Neuron (in vitro differentiated cells): ENCODE data around the gene RFTN2.
"Not testable (repeated sequence)": the region's sequence is repeated elsewhere in the genome, so short reads cannot be mapped to it uniquely, and the experiment has no call there.

Experiments
- H2AFZ ChIP-seq: one replicate; pipeline ENCODE4 v1.6.1; 2013; ENCODE audit warnings: low read depth, mild to moderate bottlenecking, inconsistent platforms, low read length, moderate library complexity
- H3K27me3 ChIP-seq: one replicate; pipeline ENCODE4 v1.6.1; 2013; ENCODE audit warnings: low read length; ENCODE audit not compliant: insufficient read depth
- H3K36me3 ChIP-seq: one replicate; pipeline ENCODE4 v1.6.1; 2013; ENCODE audit warnings: low read length; ENCODE audit not compliant: insufficient read depth
- H3K4me1 ChIP-seq: one replicate; pipeline ENCODE4 v1.6.1; 2013; ENCODE audit warnings: low read length; ENCODE audit not compliant: insufficient read depth
- H3K4me3 ChIP-seq: 2 replicates; pipeline ENCODE4 v1.5.1; 2013; ENCODE audit warnings: mild to moderate bottlenecking, low read length, moderate library complexity
- H3K9me3 ChIP-seq: one replicate; pipeline ENCODE4 v1.6.1; 2013; ENCODE audit warnings: low read length

RFTN2 gene, protein sequence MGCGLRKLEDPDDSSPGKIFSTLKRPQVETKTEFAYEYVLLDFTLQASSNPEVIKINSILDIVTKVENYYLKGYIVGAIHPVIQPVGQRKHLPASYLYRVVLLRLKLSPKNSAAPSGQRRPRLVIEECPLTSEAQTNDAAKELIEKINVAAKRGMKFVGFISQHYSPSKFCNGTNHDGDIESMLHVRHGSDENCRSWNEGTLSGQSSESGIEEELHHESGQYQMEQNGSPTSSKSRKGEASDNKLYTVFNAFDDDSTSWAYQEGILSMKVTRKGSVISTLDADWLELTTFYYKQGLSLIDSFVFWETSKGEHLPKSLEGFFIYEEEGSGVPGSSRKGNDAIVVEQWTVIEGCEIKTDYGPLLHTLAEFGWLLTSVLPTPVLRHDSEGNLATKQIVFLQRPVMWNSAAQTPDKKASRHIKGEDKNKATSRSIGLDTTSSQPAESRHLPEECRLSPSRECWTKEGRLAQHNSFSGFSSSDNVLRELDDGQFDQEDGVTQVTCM

DNA sequence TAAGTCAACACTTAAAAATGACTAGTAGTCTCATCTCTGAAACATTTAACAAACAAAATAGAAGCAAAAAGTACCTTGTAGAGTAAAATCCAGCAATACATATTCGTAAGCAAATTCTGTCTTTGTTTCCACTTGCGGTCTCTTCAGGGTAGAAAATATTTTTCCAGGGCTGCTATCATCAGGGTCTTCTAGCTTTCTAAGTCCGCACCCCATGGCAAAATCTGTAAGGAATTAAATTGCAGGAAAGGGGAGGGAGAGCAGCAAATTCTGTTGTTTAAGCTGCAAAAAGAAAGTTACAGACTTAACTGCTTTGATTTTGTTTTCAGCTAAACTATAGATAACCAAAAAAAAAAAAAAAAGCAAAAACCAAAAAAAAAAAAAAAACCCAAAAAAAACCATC is at the start of gene RFTN2:
Gene RFTN2, minus strand, starts transcription at position 342 of the 400 bp plus-strand sequence. Its CDS starts 129 bp downstream, at position 213.
- H3K27me3 ChIP-seq, result no peaks in the 10 kb centered on the region

GRCh38 chr2:197717863-197718262 is 42.5 kb upstream of the RFTN2 start:
- H3K36me3 ChIP-seq, result no peaks in the 10 kb centered on the region
- H3K9me3 ChIP-seq, result no peaks in the 10 kb centered on the region
- no peak overlapping the region for H3K4me3 ChIP-seq
- H3K27me3 ChIP-seq, result no peaks in the 10 kb centered on the region
- no peak overlapping the region for H2AFZ ChIP-seq
- no peaks in the 10 kb centered on the region for H3K4me1 ChIP-seq

More for the DNA sequence above, at the start of gene RFTN2:
- Histone ChIP-seq H3K36me3 (no peaks in the 10 kb centered on the region), H2AFZ (peak within 1 kb of the TSS; percentile 49), H3K9me3 (no peaks in the 10 kb centered on the region), H3K4me3 (peak within 1 kb of the TSS; percentile 53), H3K4me1 (peaks cover 34% of the 10 kb centered on the region)

- H3K27me3 ChIP-seq, result no peaks in the 10 kb centered on the region
- H2AFZ ChIP-seq, result no peak overlapping the region
- H3K36me3 ChIP-seq, result peaks cover 3% of the 10 kb centered on the region
- no peaks in the 10 kb centered on the region for H3K9me3 ChIP-seq
- H3K4me1 ChIP-seq, result peaks cover 7% of the 10 kb centered on the region
- H3K4me3 ChIP-seq, result no peak overlapping the region
Measured at GRCh38 chr2:197713271-197713670, 37.9 kb upstream of the RFTN2 start.

- no peak overlapping the region for H2AFZ ChIP-seq
- no peaks in the 10 kb centered on the region for H3K27me3 ChIP-seq
- H3K4me1 ChIP-seq, result peaks cover 23% of the 10 kb centered on the region
- H3K9me3 ChIP-seq, result no peaks in the 10 kb centered on the region
- H3K4me3 ChIP-seq, result no peak overlapping the region
- H3K36me3 ChIP-seq, result peaks cover 3% of the 10 kb centered on the region
Measured at GRCh38 chr2:197711578-197711977, 36.2 kb upstream of the RFTN2 start.

GRCh38 chr2:197710424-197711042 is 35.1 kb upstream of the RFTN2 start:
- peaks cover 3% of the 10 kb centered on the region for H3K36me3 ChIP-seq
- H2AFZ ChIP-seq, result no peak overlapping the region
- H3K4me1 ChIP-seq, result peaks cover 32% of the 10 kb centered on the region
- H3K27me3 ChIP-seq, result no peaks in the 10 kb centered on the region
- no peak overlapping the region for H3K4me3 ChIP-seq
- no peaks in the 10 kb centered on the region for H3K9me3 ChIP-seq

DNA sequence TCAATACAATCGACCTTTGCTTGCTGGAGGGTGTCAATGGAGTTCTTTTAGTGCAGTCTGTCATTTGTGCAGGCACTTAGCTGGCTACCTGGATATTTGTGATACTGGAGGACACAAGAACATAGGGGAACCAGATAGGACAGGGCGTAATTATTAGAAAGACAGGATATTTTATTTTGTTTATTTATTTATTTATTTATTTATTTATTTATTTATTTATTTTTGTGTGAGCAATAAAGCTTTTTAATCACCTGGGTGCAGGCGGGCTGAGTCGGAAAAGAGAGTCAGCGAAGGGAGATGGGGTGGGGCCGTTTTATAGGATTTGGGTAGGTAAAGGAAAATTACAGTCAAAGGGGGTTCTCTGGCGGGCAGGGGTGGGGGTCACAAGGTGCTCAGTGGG is 33.8 kb upstream of the RFTN2 start:
- not testable (repeated sequence) for H3K27me3 ChIP-seq, H3K36me3 ChIP-seq, H3K4me3 ChIP-seq, H3K9me3 ChIP-seq, H2AFZ ChIP-seq
- peaks cover 32% of the 10 kb centered on the region for H3K4me1 ChIP-seq

DNA sequence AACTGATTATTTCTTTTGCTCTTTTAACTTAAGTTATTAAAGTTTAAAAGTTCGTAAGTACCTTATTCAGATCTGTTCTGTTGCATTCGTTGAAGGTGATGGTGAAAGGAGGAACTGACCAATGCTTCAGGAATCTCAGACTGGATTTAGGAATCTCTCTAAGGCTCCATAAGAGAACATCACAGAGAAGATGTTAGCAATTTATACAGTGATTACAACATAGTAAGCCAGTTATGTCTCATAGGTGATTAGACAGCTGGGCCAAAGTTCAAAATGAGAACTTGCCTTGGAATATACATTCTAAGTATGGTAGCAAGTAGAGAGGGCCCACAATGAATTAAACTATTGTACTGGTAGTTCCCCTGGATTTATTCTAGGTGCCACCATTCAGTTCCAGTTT is 32.9 kb upstream of the RFTN2 start:
- Histone ChIP-seq H3K4me1 (peaks cover 32% of the 10 kb centered on the region), H2AFZ (no peak overlapping the region), H3K36me3 (peaks cover 3% of the 10 kb centered on the region), H3K27me3 (no peaks in the 10 kb centered on the region), H3K9me3 (no peaks in the 10 kb centered on the region), H3K4me3 (peak overlapping the region; percentile 99)

DNA sequence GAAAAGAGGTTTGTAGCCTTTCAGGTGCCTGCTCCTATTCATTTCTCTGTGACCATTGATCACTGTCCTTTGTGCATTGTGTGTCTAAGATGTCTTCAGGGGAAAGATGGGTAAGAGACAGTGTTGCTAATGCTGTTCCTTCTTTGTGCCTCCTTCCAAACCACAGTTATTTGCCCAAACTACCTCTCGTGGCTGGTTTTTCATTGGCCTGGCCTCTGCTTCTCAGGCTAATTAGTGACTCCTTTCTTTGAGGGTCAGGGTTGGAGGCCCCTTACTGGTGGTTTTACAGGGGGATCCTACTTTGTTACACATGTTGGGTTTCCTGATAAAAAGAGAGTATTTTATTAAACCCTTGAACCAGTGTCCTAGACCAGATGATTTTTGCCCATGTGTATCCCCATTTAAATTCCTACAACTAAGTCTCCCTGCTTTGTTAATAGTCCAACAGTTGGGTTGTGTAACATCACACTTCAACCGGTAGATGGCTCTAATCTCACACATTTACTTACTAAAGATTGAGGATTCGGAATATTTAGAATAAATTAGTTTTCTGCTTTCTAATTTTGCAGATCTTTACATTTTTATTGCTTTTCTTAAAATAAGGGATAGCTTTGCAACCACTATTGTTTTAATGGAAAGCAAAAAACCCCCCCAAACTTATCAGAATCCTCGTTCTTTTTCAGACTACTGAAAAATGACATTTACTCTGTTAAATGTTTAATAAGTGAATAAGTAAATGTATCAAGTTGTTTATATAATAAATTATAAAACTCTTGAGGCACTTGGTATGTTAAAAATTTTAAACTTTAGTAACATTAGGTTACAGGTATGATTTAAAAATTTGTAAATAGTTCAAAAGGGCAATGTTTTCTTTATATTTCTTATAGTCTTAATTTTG is 32.2 kb upstream of the RFTN2 start:
- H3K27me3 ChIP-seq, result no peaks in the 10 kb centered on the region
- H3K4me1 ChIP-seq, result peaks cover 32% of the 10 kb centered on the region
- no peaks in the 10 kb centered on the region for H3K9me3 ChIP-seq
- peak overlapping the region; percentile 99 for H3K4me3 ChIP-seq
- H3K36me3 ChIP-seq, result peaks cover 3% of the 10 kb centered on the region
- no peak overlapping the region for H2AFZ ChIP-seq

GRCh38 chr2:197706839-197707207 is 31.4 kb upstream of the RFTN2 start:
- H3K4me1 ChIP-seq, result peaks cover 32% of the 10 kb centered on the region
- no peak overlapping the region for H2AFZ ChIP-seq
- no peaks in the 10 kb centered on the region for H3K9me3 ChIP-seq
- peaks cover 3% of the 10 kb centered on the region for H3K36me3 ChIP-seq
- H3K27me3 ChIP-seq, result no peaks in the 10 kb centered on the region
- peak overlapping the region; percentile 99 for H3K4me3 ChIP-seq

DNA sequence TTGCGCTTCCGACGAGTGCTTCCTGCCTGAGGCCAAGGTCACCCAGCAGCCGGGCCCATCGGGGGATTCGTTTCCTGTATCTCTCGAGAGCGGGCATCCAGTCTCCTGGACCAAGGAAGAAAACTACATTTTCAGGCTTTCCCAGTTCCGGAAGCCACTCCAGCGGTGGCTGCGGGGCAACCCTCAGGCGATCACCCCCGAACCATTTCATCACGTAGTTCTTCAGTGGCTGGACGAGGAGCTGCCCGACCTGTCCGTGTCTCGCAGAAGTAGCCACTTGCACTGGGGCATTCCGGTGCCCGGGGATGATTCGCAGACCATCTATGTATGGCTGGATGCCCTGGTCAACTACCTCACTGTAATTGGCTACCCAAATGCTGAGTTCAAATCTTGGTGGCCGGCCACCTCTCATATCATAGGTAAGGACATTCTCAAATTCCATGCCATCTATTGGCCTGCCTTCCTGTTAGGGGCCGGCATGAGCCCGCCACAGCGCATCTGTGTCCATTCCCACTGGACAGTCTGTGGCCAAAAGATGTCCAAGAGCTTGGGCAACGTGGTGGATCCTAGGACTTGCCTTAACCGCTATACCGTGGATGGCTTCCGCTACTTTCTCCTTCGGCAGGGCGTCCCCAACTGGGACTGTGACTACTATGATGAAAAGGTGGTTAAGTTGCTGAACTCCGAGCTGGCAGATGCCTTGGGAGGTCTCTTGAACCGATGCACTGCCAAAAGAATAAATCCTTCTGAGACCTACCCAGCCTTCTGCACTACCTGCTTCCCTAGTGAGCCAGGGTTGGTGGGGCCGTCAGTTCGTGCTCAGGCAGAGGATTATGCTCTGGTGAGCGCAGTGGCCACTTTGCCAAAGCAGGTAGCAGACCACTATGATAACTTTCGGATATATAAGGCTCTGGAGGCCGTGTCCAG is 30.8 kb upstream of the RFTN2 start:
- Histone ChIP-seq H2AFZ (peak overlapping the region; percentile 100), H3K4me1 (peaks cover 32% of the 10 kb centered on the region), H3K9me3 (no peaks in the 10 kb centered on the region), H3K4me3 (peak overlapping the region; percentile 99), H3K36me3 (peaks cover 1% of the 10 kb centered on the region), H3K27me3 (no peaks in the 10 kb centered on the region)

DNA sequence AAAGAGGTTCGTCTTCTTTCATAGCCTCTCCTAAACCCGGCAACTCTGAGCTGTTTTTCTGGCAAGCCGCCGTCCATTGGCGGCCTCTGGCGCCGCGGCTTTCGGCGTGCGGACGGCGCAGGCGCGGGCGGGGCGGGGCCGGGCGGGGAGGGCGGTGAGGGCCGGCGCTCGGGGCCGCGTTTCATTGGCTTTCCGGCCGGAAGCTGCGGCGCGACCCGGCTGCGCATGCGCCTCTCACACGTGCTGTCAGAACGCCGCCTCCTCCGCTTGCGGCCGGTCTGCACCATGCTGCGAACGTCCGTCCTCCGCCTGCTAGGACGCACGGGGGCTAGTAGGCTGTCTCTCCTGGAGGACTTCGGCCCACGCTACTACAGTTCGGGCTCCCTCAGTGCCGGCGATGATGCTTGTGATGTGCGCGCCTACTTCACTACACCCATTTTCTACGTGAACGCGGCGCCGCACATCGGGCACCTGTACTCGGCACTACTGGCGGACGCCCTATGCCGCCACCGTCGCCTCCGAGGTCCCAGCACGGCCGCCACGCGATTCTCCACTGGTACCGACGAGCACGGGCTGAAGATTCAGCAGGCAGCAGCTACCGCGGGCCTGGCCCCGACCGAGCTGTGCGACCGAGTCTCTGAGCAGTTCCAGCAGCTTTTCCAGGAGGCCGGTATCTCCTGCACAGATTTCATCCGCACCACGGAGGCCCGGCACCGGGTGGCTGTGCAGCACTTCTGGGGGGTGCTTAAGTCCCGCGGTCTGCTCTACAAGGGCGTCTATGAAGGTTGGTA is 29.9 kb upstream of the RFTN2 start, which contains the start of gene MARS2:
Gene MARS2, plus strand, starts transcription at position 249 of the 791 bp plus-strand sequence. Its CDS starts 37 bp downstream, at position 286.
- Histone ChIP-seq H3K9me3 (no peaks in the 10 kb centered on the region), H3K4me3 (peak within 1 kb of the TSS; percentile 99), H2AFZ (peak within 1 kb of the TSS; percentile 100), H3K36me3 (no peaks in the 10 kb centered on the region), H3K27me3 (no peaks in the 10 kb centered on the region), H3K4me1 (peaks cover 32% of the 10 kb centered on the region)
